GM12865 (cell line): ENCODE measurements around the gene YIPF5.

Experiments
- DNase-seq: peaks from one replicate; pipeline ENCODE4 v3.0.0; 2010; ENCODE audit warnings: low read depth
- H3K4me3 ChIP-seq: 2 replicates; pipeline ENCODE4 v1.5.1; 2011; ENCODE audit warnings: mild to moderate bottlenecking, low read depth, low read length, control low read depth
- CTCF ChIP-seq: IDR thresholded peaks from 2 replicates; pipeline ENCODE4 v1.5.1; 2011; ENCODE audit warnings: low read length, control low read depth, low read depth, inconsistent platforms; ENCODE audit not compliant: insufficient read depth; ENCODE audit errors: missing control alignments

The YIPF5 gene

GRCh38 chr5:144205141-144205551, 34.7 kb upstream of the YIPF5 start:
- no peak for DNase-seq
- no peak overlapping the region for H3K4me3 ChIP-seq

GRCh38 chr5:144203750-144204596, 33.5 kb upstream of the YIPF5 start:
- peak; percentile 76 for TF ChIP-seq CTCF
- DNase-seq: peak; percentile 70
- no peak overlapping the region for H3K4me3 ChIP-seq

More at GRCh38 chr5:144205141-144205551, 34.7 kb upstream of the YIPF5 start:
- no peak for TF ChIP-seq CTCF

GRCh38 chr5:144202726-144203125, 32.3 kb upstream of the YIPF5 start:
- H3K4me3 ChIP-seq: no peak overlapping the region
- no peak for DNase-seq
- no peak for TF ChIP-seq CTCF

GRCh38 chr5:144202072-144202471, 31.6 kb upstream of the YIPF5 start:
- no peak for DNase-seq
- H3K4me3 ChIP-seq: no peak overlapping the region
- no peak for TF ChIP-seq CTCF

GRCh38 chr5:144201588-144201987, 31.1 kb upstream of the YIPF5 start:
- TF ChIP-seq CTCF: no peak
- no peak for DNase-seq
- H3K4me3 ChIP-seq: no peak overlapping the region

- no peak overlapping the region for H3K4me3 ChIP-seq
- no peak for TF ChIP-seq CTCF
Measured at GRCh38 chr5:144198386-144198785, 27.9 kb upstream of the YIPF5 start.

GRCh38 chr5:144196612-144197011, 26.2 kb upstream of the YIPF5 start:
- no peak overlapping the region for H3K4me3 ChIP-seq
- no peak for DNase-seq
- peak; percentile 9 for TF ChIP-seq CTCF

More at GRCh38 chr5:144198386-144198785, 27.9 kb upstream of the YIPF5 start:
- DNase-seq: no peak
